K562 (cell line): ENCODE measurements around the gene ATP5PD. TPM values are rescaled to one million over a fixed set of nuclear protein-coding genes. Genes with fewer than 3 reads are reported as not detected.

Source experiments
- ATAC-seq: fragments of 200-7000 bp; cut with Tn5 transposase; 3 replicates; pipeline ENCODE4 v1.9.1; 2020; ENCODE audit warnings: moderate library complexity
- BruUV-seq: library from RNA; stranded (reverse); fragments of 400-500 nt; replicated peaks from 2 replicates; lab custom pipeline; 2021; lab: Mats Ljungman, UMichigan
- CTCF ChIA-PET: fragments of 300-600 bp; formaldehyde crosslinking; extraction: SDS; loops from one replicate; lab custom pipeline; 2021; ENCODE audit warnings: low intra/inter-chr PET ratio; lab: Yijun Ruan, JAX
- POLR2A ChIA-PET: fragments of 300-600, 350-650 bp; sonication (Branson Sonifier 250); formaldehyde crosslinking; extraction: SDS; loops from one replicate; lab custom pipeline; 2021; ENCODE audit warnings: antibody characterized with exemption, inconsistent platforms; lab: Yijun Ruan, JAX
- DNase-seq, 4 experiments: peaks; one replicate each; pipeline versions ENCODE4 v3.0.0 to v3.0.0-alpha.2; 2011 to 2018; ENCODE audit warnings: low spot score in 3 of 4, mixed read lengths in 3 of 4; ENCODE audit errors: extremely low read depth in 1 of 4
- FAIRE-seq: peaks from 2 replicates; lab custom pipeline; 2011; peaks lifted over from hg19 to GRCh38; lab: Jason Lieb, UNC
- H2AFZ ChIP-seq: 2 replicates; pipeline ENCODE4 v1.6.0; 2011; ENCODE audit warnings: low read depth, low read length, control low read depth, inconsistent platforms
- H3K27ac ChIP-seq: fragments of 200-600 bp; 3 replicates; pipeline ENCODE4 v1.8.0; 2011; ENCODE audit warnings: low read depth, mild to moderate bottlenecking, control low read depth, inconsistent platforms, low read length, moderate library complexity, mixed read lengths; ENCODE audit errors: extremely low read depth
- H3K27me3 ChIP-seq, 2 experiments: fragments of 300-600 bp in 1 of 2; 2 replicates in 1 of 2; 3 replicates in 1 of 2; pipeline versions ENCODE4 v1.6.0 to v1.8.0; 2011; ENCODE audit warnings: inconsistent platforms in 2 of 2, low read length in 2 of 2, mild to moderate bottlenecking in 1 of 2, mixed read lengths in 1 of 2, moderate library complexity in 1 of 2; ENCODE audit not compliant: control insufficient read depth in 2 of 2, insufficient read depth in 2 of 2
- H3K36me3 ChIP-seq: fragments of 300-600 bp; 3 replicates; pipeline ENCODE4 v1.8.0; 2011; ENCODE audit warnings: mild to moderate bottlenecking, low read length, inconsistent platforms; ENCODE audit not compliant: control insufficient read depth, insufficient read depth
- H3K4me1 ChIP-seq, 2 experiments: fragments of 200-600 bp in 1 of 2; replicated peaks in 1 of 2; 2 replicates in 1 of 2; 3 replicates in 1 of 2; pipeline versions ENCODE4 v1.5.1 to v1.8.0; 2011; ENCODE audit warnings: inconsistent platforms in 2 of 2, low read length in 2 of 2, mild to moderate bottlenecking in 1 of 2, mixed read lengths in 1 of 2, moderate library complexity in 1 of 2; ENCODE audit not compliant: control insufficient read depth in 2 of 2, insufficient read depth in 2 of 2
- H3K4me2 ChIP-seq: 2 replicates; pipeline ENCODE4 v1.6.1; 2011; ENCODE audit warnings: low read length, control low read depth, inconsistent platforms, mixed read lengths; ENCODE audit not compliant: insufficient read depth
- H3K4me3 ChIP-seq: fragments of 200-600 bp; sonication (generic), shearing (Covaris generic); 2 replicates; pipeline ENCODE4 v1.5.1; 2016; ENCODE audit warnings: control low read depth, inconsistent platforms
- H3K79me2 ChIP-seq: fragments of 200-600 bp; 3 replicates; pipeline ENCODE4 v1.8.0; 2011; ENCODE audit warnings: low read length, inconsistent platforms; ENCODE audit not compliant: control insufficient read depth, insufficient read depth
- H3K9ac ChIP-seq, 2 experiments: 2 replicates each; pipeline versions ENCODE4 v1.6.0 to v1.6.1; 2011; ENCODE audit warnings: low read depth in 2 of 2, low read length in 2 of 2, control low read depth in 1 of 2, inconsistent platforms in 1 of 2, mild to moderate bottlenecking in 1 of 2, mixed read lengths in 1 of 2; ENCODE audit not compliant: insufficient read depth in 1 of 2
- H3K9me1 ChIP-seq: one replicate; pipeline ENCODE4 v1.6.0; 2011; ENCODE audit warnings: inconsistent platforms, mild to moderate bottlenecking, low read length, moderate library complexity; ENCODE audit not compliant: control insufficient read depth, insufficient read depth
- H3K9me3 ChIP-seq: replicated peaks from 2 replicates; pipeline ENCODE4 v1.5.1; 2011; ENCODE audit warnings: low read depth, low read length, inconsistent platforms; ENCODE audit not compliant: control insufficient read depth, insufficient read depth
- H4K20me1 ChIP-seq: replicated peaks from 2 replicates; pipeline ENCODE4 v1.6.1; 2011; ENCODE audit warnings: low read length, inconsistent platforms, mixed read lengths; ENCODE audit not compliant: control insufficient read depth, insufficient read depth
- CBX3 ChIP-seq, 2 experiments: IDR thresholded peaks; 1 replicate in 1 of 2; 2 replicates in 1 of 2; pipeline ENCODE4 v1.6.1; 2012; ENCODE audit warnings: inconsistent platforms in 2 of 2, low read length in 2 of 2, borderline replicate concordance in 1 of 2, control low read depth in 1 of 2
- FOXA3 ChIP-seq, 2 experiments: fragments of 450-650 bp in 1 of 2; sonication (generic) in 1 of 2; formaldehyde crosslinking; IDR thresholded peaks in 1 of 2; conservative IDR thresholded peaks in 1 of 2; 2 replicates each; pipeline versions ENCODE4 v1.4.0 to v1.8.0; 2020 to 2022; ENCODE audit warnings: mild to moderate bottlenecking in 2 of 2, missing genetic modification reagents in 1 of 2
- HSF4 ChIP-seq: fragments of 250-450 bp; sonication (Bioruptor Pico); IDR thresholded peaks from 2 replicates; pipeline ENCODE4 v2.1.2; 2022; ENCODE audit warnings: mild to moderate bottlenecking, moderate library complexity, borderline replicate concordance
- MTA3 ChIP-seq: fragments of 450-650 bp; formaldehyde crosslinking; IDR thresholded peaks from 2 replicates; pipeline ENCODE4 v1.6.1; 2017; ENCODE audit warnings: mild to moderate bottlenecking, borderline replicate concordance
- NCOA6 ChIP-seq: fragments of 450-650 bp; IDR thresholded peaks from 2 replicates; pipeline ENCODE4 v1.6.1; 2017; ENCODE audit warnings: mild to moderate bottlenecking
- NEUROD1 ChIP-seq: fragments of 150-350 bp; IDR thresholded peaks from 2 replicates; pipeline ENCODE4 v1.6.1; 2014; ENCODE audit warnings: borderline replicate concordance, low read length, low read depth; ENCODE audit not compliant: partially characterized antibody
- PRMT5 ChIP-seq: sonication (generic); formaldehyde crosslinking; IDR thresholded peaks from 2 replicates; pipeline ENCODE4 v1.5.0; 2020; ENCODE audit warnings: missing genetic modification reagents
- RBM17 ChIP-seq: fragments of 200-400 bp; formaldehyde crosslinking; IDR thresholded peaks from 2 replicates; pipeline ENCODE4 v1.6.1; 2017; ENCODE audit warnings: low read depth, mild to moderate bottlenecking, low read length, borderline replicate concordance
- TAF9B ChIP-seq: fragments of 450-650 bp; IDR thresholded peaks from 2 replicates; pipeline ENCODE4 v1.6.1; 2018; ENCODE audit warnings: mild to moderate bottlenecking; ENCODE audit not compliant: partially characterized antibody
- TOE1 ChIP-seq, 2 experiments: fragments of 450-650 bp in 1 of 2; sonication (generic) in 1 of 2; formaldehyde crosslinking in 1 of 2; IDR thresholded peaks; 2 replicates each; pipeline versions ENCODE4 v1.7.1 to v1.8.0; 2016 to 2022; ENCODE audit warnings: borderline replicate concordance in 2 of 2, mild to moderate bottlenecking in 2 of 2, antibody characterized with exemption in 1 of 2, inconsistent platforms in 1 of 2, low read depth in 1 of 2, missing genetic modification reagents in 1 of 2, moderate library complexity in 1 of 2
- ZNF77 ChIP-seq: fragments of 250-450 bp; sonication (Bioruptor Pico); IDR thresholded peaks from 2 replicates; pipeline ENCODE4 v1.5.0; 2020
- WGBS: fragments of 100-300 bp; shearing (Covaris generic); methylation state at CpG from one replicate; pipeline ENCODE4 v1.1.6; 2016; ENCODE audit warnings: low coverage, mixed read lengths; ENCODE audit not compliant: insufficient coverage; ENCODE audit errors: missing lambda C conversion rate; 5-methylcytosine and 5-hydroxymethylcytosine counted together
- in situ Hi-C: fragments of 300-500 bp; cut with MboI; formaldehyde crosslinking; loops from 4 replicates; pipeline ENCODE4 v1.15.0; 2018; ENCODE audit warnings: inconsistent platforms, mixed read lengths
- intact Hi-C: fragments of 100-400 bp; cut with micrococcal nuclease; formaldehyde crosslinking; loops from 2 replicates; pipeline ENCODE4 v1.14.2; 2022
- polyA plus RNA-seq, 8 experiments: library from polyadenylated mRNA; depleted of rRNA in 4 of 8; stranded (reverse) in 5 of 8; unstranded in 3 of 8; fragments of >200 nt; fragmentation: Nextera tagmentation in 2 of 8; fragmentation: Illumina TruSeq in 1 of 8; extraction: Ambion mirVana in 2 of 8; extraction: Trizol in 1 of 8; gene quantifications; 2 replicates each; pipeline versions ENCODE4 v1.2.1 to v1.2.3, GENCODE V29; 2011 to 2014; ENCODE audit warnings: inconsistent platforms in 1 of 8, missing spikeins in 1 of 8
- total RNA-seq, 7 experiments: library from RNA; depleted of rRNA in 6 of 7; stranded (reverse); fragments of >200 nt in 6 of 7; fragmentation: Illumina TruSeq in 2 of 7; extraction: Trizol in 2 of 7; gene quantifications; 2 replicates each; pipeline versions ENCODE4 v1.2.1 to v1.2.3, GENCODE V29; 2011 to 2021; ENCODE audit warnings: low replicate concordance in 1 of 7
- TF ChIP-seq, protein P1 (sequence below): conservative IDR thresholded peaks from 2 replicates; pipeline ENCODE4 v1.6.1; 2011; ENCODE audit warnings: low read depth, mild to moderate bottlenecking, low read length; ENCODE audit not compliant: control insufficient read depth
- TF ChIP-seq, protein P2 (sequence below): fragments of 250-450 bp; sonication (Bioruptor Pico); IDR thresholded peaks from 2 replicates; pipeline ENCODE4 v1.8.0; 2022; ENCODE audit warnings: inconsistent platforms, mild to moderate bottlenecking, moderate library complexity, borderline replicate concordance
- TF ChIP-seq, protein P3 (sequence below): sonication (generic); formaldehyde crosslinking; IDR thresholded peaks from 2 replicates; pipeline ENCODE4 v1.8.1; 2022; ENCODE audit warnings: missing genetic modification reagents
- TF ChIP-seq, protein P4 (sequence below): fragments of 450-650 bp; IDR thresholded peaks from 2 replicates; pipeline ENCODE4 v1.6.1; 2017; ENCODE audit warnings: antibody characterized with exemption

ATP5PD gene
- total and polyA plus RNA-seq, 9 of the 15 experiments (the other 6 are each of a cell fraction or from before 2014, with no cell fraction given): 271 to 828 (median 432) TPM

DNA sequence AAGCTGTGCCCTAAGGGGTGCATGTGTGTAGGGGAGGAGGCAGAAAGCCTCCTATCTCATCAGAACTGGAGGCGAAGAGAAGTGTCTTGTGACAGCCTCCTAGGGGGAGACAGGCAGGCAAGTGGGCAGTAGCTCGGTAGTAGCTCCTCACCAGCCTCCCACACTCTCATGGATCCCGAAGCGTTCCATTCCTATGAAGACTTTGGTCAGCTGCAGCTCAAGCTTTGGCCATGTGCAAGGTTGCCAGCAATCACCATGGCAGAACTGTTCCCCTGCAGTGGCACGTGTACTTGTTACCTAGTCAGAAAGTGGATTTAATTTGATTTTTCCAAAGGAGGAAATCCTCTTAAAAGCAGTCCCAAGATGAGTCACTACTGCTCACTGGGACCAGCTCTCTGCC lies 27.6 kb downstream of the ATP5PD start:
- no TSS peak for BruUV-seq
- TF ChIP-seq TOE1 (IDR thresholded peaks at IDR 0.05; ENCODE audit: borderline replicate concordance) (no peak), TOE1 (CRISPR knock-in tag; IDR thresholded peaks at IDR 0.05; ENCODE audit: borderline replicate concordance, low read depth) (no peak), CBX3 (IDR thresholded peaks at IDR 0.05; ENCODE audit: borderline replicate concordance in 1 of 2, low read length in 2 of 2) (no peak), RBM17 (no peak), MTA3 (no peak), NEUROD1 (no peak), FOXA3 (CRISPR knock-in tag; conservative IDR thresholded peaks at IDR 0.05 in 1 of 2, IDR thresholded peaks at IDR 0.05 in 1 of 2) (no peak), PRMT5 (CRISPR knock-in tag) (no peak), TAF9B (no peak), HSF4 (CRISPR knock-in tag) (no peak), NCOA6 (no peak), ZNF77 (CRISPR knock-in tag) (no peak)
- TF ChIP-seq, protein P1, sequence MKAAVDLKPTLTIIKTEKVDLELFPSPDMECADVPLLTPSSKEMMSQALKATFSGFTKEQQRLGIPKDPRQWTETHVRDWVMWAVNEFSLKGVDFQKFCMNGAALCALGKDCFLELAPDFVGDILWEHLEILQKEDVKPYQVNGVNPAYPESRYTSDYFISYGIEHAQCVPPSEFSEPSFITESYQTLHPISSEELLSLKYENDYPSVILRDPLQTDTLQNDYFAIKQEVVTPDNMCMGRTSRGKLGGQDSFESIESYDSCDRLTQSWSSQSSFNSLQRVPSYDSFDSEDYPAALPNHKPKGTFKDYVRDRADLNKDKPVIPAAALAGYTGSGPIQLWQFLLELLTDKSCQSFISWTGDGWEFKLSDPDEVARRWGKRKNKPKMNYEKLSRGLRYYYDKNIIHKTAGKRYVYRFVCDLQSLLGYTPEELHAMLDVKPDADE: no peak
- TF ChIP-seq, protein P2, sequence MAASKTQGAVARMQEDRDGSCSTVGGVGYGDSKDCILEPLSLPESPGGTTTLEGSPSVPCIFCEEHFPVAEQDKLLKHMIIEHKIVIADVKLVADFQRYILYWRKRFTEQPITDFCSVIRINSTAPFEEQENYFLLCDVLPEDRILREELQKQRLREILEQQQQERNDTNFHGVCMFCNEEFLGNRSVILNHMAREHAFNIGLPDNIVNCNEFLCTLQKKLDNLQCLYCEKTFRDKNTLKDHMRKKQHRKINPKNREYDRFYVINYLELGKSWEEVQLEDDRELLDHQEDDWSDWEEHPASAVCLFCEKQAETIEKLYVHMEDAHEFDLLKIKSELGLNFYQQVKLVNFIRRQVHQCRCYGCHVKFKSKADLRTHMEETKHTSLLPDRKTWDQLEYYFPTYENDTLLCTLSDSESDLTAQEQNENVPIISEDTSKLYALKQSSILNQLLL (CRISPR knock-in tag): no peak
- TF ChIP-seq, protein P3, sequence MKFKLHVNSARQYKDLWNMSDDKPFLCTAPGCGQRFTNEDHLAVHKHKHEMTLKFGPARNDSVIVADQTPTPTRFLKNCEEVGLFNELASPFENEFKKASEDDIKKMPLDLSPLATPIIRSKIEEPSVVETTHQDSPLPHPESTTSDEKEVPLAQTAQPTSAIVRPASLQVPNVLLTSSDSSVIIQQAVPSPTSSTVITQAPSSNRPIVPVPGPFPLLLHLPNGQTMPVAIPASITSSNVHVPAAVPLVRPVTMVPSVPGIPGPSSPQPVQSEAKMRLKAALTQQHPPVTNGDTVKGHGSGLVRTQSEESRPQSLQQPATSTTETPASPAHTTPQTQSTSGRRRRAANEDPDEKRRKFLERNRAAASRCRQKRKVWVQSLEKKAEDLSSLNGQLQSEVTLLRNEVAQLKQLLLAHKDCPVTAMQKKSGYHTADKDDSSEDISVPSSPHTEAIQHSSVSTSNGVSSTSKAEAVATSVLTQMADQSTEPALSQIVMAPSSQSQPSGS (CRISPR knock-in tag): no peak
- TF ChIP-seq, protein P4, sequence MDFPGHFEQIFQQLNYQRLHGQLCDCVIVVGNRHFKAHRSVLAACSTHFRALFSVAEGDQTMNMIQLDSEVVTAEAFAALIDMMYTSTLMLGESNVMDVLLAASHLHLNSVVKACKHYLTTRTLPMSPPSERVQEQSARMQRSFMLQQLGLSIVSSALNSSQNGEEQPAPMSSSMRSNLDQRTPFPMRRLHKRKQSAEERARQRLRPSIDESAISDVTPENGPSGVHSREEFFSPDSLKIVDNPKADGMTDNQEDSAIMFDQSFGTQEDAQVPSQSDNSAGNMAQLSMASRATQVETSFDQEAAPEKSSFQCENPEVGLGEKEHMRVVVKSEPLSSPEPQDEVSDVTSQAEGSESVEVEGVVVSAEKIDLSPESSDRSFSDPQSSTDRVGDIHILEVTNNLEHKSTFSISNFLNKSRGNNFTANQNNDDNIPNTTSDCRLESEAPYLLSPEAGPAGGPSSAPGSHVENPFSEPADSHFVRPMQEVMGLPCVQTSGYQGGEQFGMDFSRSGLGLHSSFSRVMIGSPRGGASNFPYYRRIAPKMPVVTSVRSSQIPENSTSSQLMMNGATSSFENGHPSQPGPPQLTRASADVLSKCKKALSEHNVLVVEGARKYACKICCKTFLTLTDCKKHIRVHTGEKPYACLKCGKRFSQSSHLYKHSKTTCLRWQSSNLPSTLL: no peak

More for the DNA sequence above, 27.6 kb downstream of the ATP5PD start:
- no peak for DNase-seq
- H2AFZ ChIP-seq: no peak overlapping the region
- H3K4me3 ChIP-seq: no peak overlapping the region
- peaks cover 28% of the 10 kb centered on the region for H3K79me2 ChIP-seq
- no peak for FAIRE-seq
- H4K20me1 ChIP-seq: no peaks in the 10 kb centered on the region
- H3K9me3 ChIP-seq: no peaks in the 10 kb centered on the region; the same call in 1 of the 2 replicates
- H3K4me1 ChIP-seq: peaks cover 6 to 12% of the 10 kb centered on the region in 2 experiments; a peak in 3 of 5 replicates
- H3K4me2 ChIP-seq: no peak overlapping the region
- H3K27ac ChIP-seq: no peak overlapping the region; the same call in 2 of the 3 replicates
- H3K9ac ChIP-seq: peak overlapping the region; percentile 11 to 17; a peak in 1 of 4 replicates
- intact Hi-C loops (no loop called here), in situ Hi-C loops (no loop called here)
- no peak; the same call in 1 of the 3 replicates for ATAC-seq
- ChIA-PET CTCF (interaction anchor here (0.7 kb wide), 1 partner anchor 32 kb away, joined by 4 read pairs; the partner anchor contains the start of gene CDR2L), POLR2A (interaction anchor here (0.7 to 1.5 kb wide), 7 partner anchors 15 to 173 kb away, joined by 3 to 4 read pairs (median 3); no protein-coding TSS in a partner anchor)
- WGBS: 78% methylated on average over 5 of the region's 5 CpGs
- H3K9me1 ChIP-seq: peaks cover 4% of the 10 kb centered on the region
- no peaks in the 10 kb centered on the region for H3K27me3 ChIP-seq
- H3K36me3 ChIP-seq: peaks cover 64% of the 10 kb centered on the region; the same call in 2 of the 3 replicates
